ENCODE data around the gene RPE65. TPM values are rescaled to one million over a fixed set of nuclear protein-coding genes. Genes with fewer than 3 reads are reported as not detected.

Gene RPE65
- total and polyA plus RNA-seq, 2 of the 8 experiments (the other 6 are each of a cell fraction or from before 2014, with no cell fraction given) = not detected

- Histone ChIP-seq H3K79me1 (ENCODE audit: low read depth, low read length) (no peaks in the 10 kb centered on the region), H4K91ac (replicated peaks; ENCODE audit: insufficient read length, low read length) (no peak overlapping the region), H2BK5ac (ENCODE audit: low read depth, low read length) (no peak overlapping the region), H3K18ac (ENCODE audit: extremely low read depth, low read length) (no peak overlapping the region), H4K20me1 (replicated peaks in 1 of 2; ENCODE audit: control insufficient read depth in 1 of 2, insufficient read depth in 2 of 2, low read length in 2 of 2) (no peaks in the 10 kb centered on the region), H2BK120ac (replicated peaks; ENCODE audit: low read depth, low read length) (no peak overlapping the region), H2AFZ (ENCODE audit: low read length) (0 out of 2 replicates have a peak overlapping the region, but pooled peaks have one; percentile 33), H4K8ac (ENCODE audit: extremely low read depth, insufficient read depth, low read length) (no peak overlapping the region), H3K4me2 (ENCODE audit: insufficient read depth in 1 of 2, low read depth in 2 of 2, low read length in 2 of 2) (no peak overlapping the region), H3K9me3 (ENCODE audit: insufficient read depth in 2 of 2, low read depth in 1 of 2, low read length in 1 of 2) (no peaks in the 10 kb centered on the region), H3K27me3 (replicated peaks in 1 of 4; ENCODE audit: control insufficient read depth in 3 of 4, extremely low read depth in 1 of 4, insufficient read depth in 3 of 4, low read length in 3 of 4) (no peaks in the 10 kb centered on the region), H2BK12ac (ENCODE audit: low read depth, low read length) (no peak overlapping the region), H4K5ac (ENCODE audit: insufficient read length, low read depth, low read length) (no peak overlapping the region), H3K4me1 (replicated peaks in 1 of 4; ENCODE audit: control insufficient read depth in 3 of 4, insufficient read depth in 4 of 4, low read length in 3 of 4) (no peaks in the 10 kb centered on the region), H3K4me3 (ENCODE audit: extremely low read depth in 1 of 4, insufficient read depth in 2 of 4, low read depth in 3 of 4, low read length in 4 of 4) (no peak overlapping the region), H3K4ac (replicated peaks; ENCODE audit: insufficient read length, low read depth, low read length) (no peak overlapping the region), H3K9ac (replicated peaks in 1 of 4; ENCODE audit: extremely low read depth in 1 of 4, low read depth in 3 of 4, low read length in 3 of 4) (no peak overlapping the region), H3K79me2 (ENCODE audit: control insufficient read depth in 1 of 2, insufficient read depth in 2 of 2, low read length in 2 of 2) (no peaks in the 10 kb centered on the region), H2BK15ac (ENCODE audit: low read length) (no peak overlapping the region), H3K14ac (ENCODE audit: insufficient read length) (no peak overlapping the region), H3K23ac (ENCODE audit: insufficient read length) (no peak overlapping the region), H3K27ac (ENCODE audit: low read depth, low read length) (no peak overlapping the region), H3K36me3 (ENCODE audit: control insufficient read depth in 2 of 4, insufficient read depth in 4 of 4, low read length in 3 of 4) (no peaks in the 10 kb centered on the region), H3K23me2 (ENCODE audit: low read depth, low read length) (no peaks in the 10 kb centered on the region; the same call in 1 of the 2 replicates), H3K56ac (replicated peaks; ENCODE audit: insufficient read length, low read depth, low read length) (no peak overlapping the region), H2BK20ac (ENCODE audit: low read length) (no peak overlapping the region), H2AK5ac (ENCODE audit: low read depth, low read length) (no peak overlapping the region)
- no peak for FAIRE-seq
- WGBS, 2 experiments (ENCODE audit: extremely low coverage in 1 of 2, insufficient coverage in 1 of 2, insufficient read length in 1 of 2, insufficient replicate concordance in 2 of 2, low coverage in 1 of 2, low lambda C conversion rate in 2 of 2, missing lambda C conversion rate in 1 of 2) = 90% methylated on average over 3 of the region's 3 CpGs; no CpG with 5 or more reads in 1 of the 2 experiments
- ChIA-PET CTCF (ENCODE audit: partially characterized antibody) (interaction anchor here (2.2 kb wide), 1 partner anchor 12 kb away, joined by 12 read pairs; no protein-coding TSS in a partner anchor), POLR2A (ENCODE audit: partially characterized antibody) (no interaction called here)
- no peak for TF ChIP-seq ZNF274 (IDR thresholded peaks at IDR 0.05; ENCODE audit: borderline replicate concordance, extremely low read depth, low read length)
- TF ChIP-seq BRCA1 (IDR thresholded peaks at IDR 0.05; ENCODE audit: low read depth, low read length) = no peak
- TF ChIP-seq ASH2L (IDR thresholded peaks at IDR 0.05; ENCODE audit: low read length) = no peak
- no peak for TF ChIP-seq KDM5A (IDR thresholded peaks at IDR 0.05; ENCODE audit: low read length)
- no peak for TF ChIP-seq TAF7 (optimal IDR thresholded peaks at IDR 0.05; ENCODE audit: borderline replicate concordance, low read depth, low read length)
- TF ChIP-seq CHD2 (IDR thresholded peaks at IDR 0.05; ENCODE audit: low read length) = no peak
- no peak for TF ChIP-seq PHF8 (conservative IDR thresholded peaks at IDR 0.05; ENCODE audit: low read depth, low read length)
- no peak for TF ChIP-seq POLR2A (IDR thresholded peaks at IDR 0.05; ENCODE audit: control extremely low read depth in 1 of 2, low read depth in 2 of 2, low read length in 2 of 2)
- no peak for TF ChIP-seq KDM4A (IDR thresholded peaks at IDR 0.05; ENCODE audit: low read depth, low read length, severe bottlenecking)
- TF ChIP-seq HDAC6 (IDR thresholded peaks at IDR 0.05; ENCODE audit: low read depth, low read length) = no peak
- TF ChIP-seq BCL11A (IDR thresholded peaks at IDR 0.05; ENCODE audit: low read depth in 2 of 2, low read length in 2 of 2) = no peak
- TF ChIP-seq JUN (IDR thresholded peaks at IDR 0.05; ENCODE audit: low read depth, low read length) = no peak
- DNase-seq (ENCODE audit: low read depth in 1 of 2, low spot score in 2 of 2) = no peak
These were observed 18.7 kb downstream of the RPE65 start for GRCh38 chr1:68431076-68431475.

All from H1 (cell line).